ENCODE data around the gene GRIA2.

Gene GRIA2

DNA sequence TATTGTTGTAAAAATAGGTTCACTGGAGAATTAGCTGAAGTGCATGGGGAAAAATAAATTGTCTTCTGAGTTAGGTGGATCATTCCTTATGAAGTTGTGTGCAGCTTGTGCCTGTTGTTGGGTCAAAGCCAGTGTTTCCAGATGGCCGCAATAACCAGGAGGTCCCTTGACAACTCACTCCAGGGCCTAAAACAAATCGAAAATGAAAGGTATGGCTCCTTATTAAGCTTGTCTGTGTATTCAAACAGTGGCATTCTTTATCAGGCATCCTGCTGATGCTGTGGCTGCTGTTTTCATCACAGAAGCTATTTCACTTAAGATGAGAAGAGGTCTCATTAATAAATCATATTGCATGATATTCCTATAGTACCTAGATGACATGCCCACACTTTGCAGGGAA lies 80.2 kb downstream of the GRIA2 start:
- TF ChIP-seq, protein P1, sequence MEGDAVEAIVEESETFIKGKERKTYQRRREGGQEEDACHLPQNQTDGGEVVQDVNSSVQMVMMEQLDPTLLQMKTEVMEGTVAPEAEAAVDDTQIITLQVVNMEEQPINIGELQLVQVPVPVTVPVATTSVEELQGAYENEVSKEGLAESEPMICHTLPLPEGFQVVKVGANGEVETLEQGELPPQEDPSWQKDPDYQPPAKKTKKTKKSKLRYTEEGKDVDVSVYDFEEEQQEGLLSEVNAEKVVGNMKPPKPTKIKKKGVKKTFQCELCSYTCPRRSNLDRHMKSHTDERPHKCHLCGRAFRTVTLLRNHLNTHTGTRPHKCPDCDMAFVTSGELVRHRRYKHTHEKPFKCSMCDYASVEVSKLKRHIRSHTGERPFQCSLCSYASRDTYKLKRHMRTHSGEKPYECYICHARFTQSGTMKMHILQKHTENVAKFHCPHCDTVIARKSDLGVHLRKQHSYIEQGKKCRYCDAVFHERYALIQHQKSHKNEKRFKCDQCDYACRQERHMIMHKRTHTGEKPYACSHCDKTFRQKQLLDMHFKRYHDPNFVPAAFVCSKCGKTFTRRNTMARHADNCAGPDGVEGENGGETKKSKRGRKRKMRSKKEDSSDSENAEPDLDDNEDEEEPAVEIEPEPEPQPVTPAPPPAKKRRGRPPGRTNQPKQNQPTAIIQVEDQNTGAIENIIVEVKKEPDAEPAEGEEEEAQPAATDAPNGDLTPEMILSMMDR (IDR thresholded peaks at IDR 0.05; ENCODE audit: insufficient read depth, low read depth, low read length, missing control alignments), result no peak
- H3K4me3 ChIP-seq (ENCODE audit: low read length), result no peak overlapping the region
- no peak for DNase-seq (ENCODE audit: low read depth)

DNA sequence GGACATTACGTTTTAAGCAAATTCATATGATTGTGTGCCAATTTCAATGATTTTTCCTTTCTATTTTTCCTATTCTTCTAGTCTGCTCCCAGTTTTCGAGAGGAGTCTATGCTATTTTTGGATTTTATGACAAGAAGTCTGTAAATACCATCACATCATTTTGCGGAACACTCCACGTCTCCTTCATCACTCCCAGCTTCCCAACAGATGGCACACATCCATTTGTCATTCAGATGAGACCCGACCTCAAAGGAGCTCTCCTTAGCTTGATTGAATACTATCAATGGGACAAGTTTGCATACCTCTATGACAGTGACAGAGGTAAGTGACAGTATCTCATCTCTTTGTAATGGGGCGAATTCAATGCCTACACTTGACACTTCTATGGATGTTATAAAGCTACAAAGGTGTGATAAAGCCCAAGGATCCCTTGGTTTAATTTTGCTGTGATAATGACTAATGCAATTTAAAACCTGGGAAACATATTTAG lies 83.0 kb downstream of the GRIA2 start:
- no peak overlapping the region for H3K4me3 ChIP-seq (ENCODE audit: low read length)
- TF ChIP-seq, protein P1 (IDR thresholded peaks at IDR 0.05; ENCODE audit: insufficient read depth, low read depth, low read length, missing control alignments), result no peak
- no peak for DNase-seq (ENCODE audit: low read depth)

DNA sequence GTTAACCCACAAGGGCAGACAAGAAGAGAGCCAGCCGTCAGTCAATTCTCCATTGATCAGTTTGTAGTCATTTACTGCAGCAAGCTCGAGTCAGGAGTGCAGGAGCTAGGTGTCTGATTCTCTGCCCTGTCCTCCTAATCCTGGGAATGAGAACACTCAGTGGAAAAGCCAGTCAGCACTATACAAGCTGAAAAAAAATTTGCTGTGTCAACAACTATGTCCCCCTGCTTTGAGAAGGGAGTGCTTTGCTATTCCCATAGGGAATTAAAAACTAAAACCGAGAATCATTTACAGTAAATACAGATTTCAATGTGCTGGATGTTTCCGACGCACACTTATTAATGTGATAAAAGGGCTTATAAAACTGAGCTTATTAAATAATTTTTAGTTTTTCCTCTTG lies 84.2 kb downstream of the GRIA2 start:
- no peak overlapping the region for H3K4me3 ChIP-seq (ENCODE audit: low read length)
- DNase-seq (ENCODE audit: low read depth), result no peak
- TF ChIP-seq, protein P1 (IDR thresholded peaks at IDR 0.05; ENCODE audit: insufficient read depth, low read depth, low read length, missing control alignments), result no peak

DNA sequence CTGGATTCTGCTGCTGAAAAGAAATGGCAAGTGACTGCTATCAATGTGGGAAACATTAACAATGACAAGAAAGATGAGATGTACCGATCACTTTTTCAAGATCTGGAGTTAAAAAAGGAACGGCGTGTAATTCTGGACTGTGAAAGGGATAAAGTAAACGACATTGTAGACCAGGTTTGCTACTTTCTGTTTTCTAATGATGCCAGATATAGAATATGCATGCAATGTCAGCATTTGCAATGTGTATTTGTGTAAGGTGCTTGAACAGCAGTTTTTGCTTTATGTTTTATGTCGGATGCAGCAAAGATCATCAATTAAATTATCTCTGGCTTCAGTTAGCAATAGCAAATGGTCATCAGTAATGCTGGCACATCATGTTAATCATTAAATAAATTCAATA lies 92.2 kb downstream of the GRIA2 start:
- TF ChIP-seq, protein P1 (IDR thresholded peaks at IDR 0.05; ENCODE audit: insufficient read depth, low read depth, low read length, missing control alignments), result no peak
- no peak overlapping the region for H3K4me3 ChIP-seq (ENCODE audit: low read length)
- DNase-seq (ENCODE audit: low read depth), result no peak

DNA sequence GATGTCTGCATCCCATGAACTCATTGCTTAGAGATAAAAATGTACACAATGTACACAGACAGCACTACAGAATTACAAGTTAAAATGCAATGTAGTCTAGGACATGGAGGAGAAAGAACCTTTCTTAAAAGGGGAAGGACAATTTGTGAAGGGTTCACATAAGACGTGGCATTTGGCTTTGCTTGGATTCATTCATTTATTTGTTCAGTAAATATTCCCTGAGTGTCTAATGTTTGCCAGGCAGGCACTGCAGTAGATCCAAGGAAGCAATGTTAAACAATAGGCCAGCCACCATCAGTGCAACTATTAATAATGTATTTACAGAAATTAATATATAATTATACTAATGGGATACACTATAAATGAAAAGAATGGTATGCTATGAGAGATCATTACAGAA lies 94.4 kb downstream of the GRIA2 start:
- H3K4me3 ChIP-seq (ENCODE audit: low read length), result no peak overlapping the region
- TF ChIP-seq, protein P1 (IDR thresholded peaks at IDR 0.05; ENCODE audit: insufficient read depth, low read depth, low read length, missing control alignments), result no peak
- no peak for DNase-seq (ENCODE audit: low read depth)

DNA sequence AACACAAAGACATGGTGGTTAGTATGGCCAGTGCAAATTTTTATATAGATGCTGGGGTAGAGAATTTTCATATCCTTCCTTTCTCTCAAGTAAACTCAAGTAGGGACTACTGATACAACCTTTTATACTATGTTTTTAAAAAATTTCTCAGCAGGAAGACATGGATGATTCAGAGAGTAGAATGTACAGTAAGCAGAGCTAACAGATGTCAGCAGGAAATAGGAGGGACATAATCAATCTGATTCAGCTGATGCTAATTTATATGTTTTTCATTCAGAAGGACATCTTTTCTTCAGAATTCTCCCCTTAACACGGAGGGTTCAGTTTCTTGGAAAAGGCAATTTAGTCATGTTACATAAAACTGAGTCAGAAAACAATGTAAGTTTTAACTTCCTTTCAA lies 95.4 kb downstream of the GRIA2 start:
- no peak overlapping the region for H3K4me3 ChIP-seq (ENCODE audit: low read length)
- DNase-seq (ENCODE audit: low read depth), result no peak
- TF ChIP-seq, protein P1 (IDR thresholded peaks at IDR 0.05; ENCODE audit: insufficient read depth, low read depth, low read length, missing control alignments), result no peak

DNA sequence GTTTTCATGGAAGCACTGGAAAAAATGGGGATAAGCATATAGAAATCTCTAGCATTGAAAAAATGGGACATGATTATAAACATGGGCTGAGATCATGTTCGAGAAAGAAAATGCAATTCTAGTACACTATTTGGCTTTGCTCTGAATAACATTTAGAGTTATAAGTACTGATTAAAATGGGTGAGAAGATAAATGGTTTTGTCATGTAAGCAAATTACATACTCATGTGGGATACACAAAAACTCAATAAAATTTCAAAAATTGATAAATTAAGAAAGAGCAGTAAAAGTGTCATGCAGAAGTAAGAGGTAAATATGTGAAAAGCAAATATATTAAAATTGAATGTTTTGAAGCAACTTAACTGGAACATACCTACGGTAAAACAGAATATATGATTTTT lies 99.6 kb downstream of the GRIA2 start:
- DNase-seq (ENCODE audit: low read depth), result no peak
- H3K4me3 ChIP-seq (ENCODE audit: low read length), result no peak overlapping the region
- TF ChIP-seq, protein P1 (IDR thresholded peaks at IDR 0.05; ENCODE audit: insufficient read depth, low read depth, low read length, missing control alignments), result no peak
